Fibroblast of skin of left quadriceps (primary cell): Measurements from ENCODE around the gene COX7C.

Source experiments
- DNase-seq, 2 experiments: peaks; one replicate each; pipeline ENCODE4 v3.0.0-alpha.2; 2013; ENCODE audit warnings: low read depth in 2 of 2

The COX7C gene

GRCh38 chr5:86664173-86664572, 46.4 kb downstream of the COX7C start:
- no peak for DNase-seq

- DNase-seq: no peak
Measured at GRCh38 chr5:86665984-86666760, 48.4 kb downstream of the COX7C start.

DNA sequence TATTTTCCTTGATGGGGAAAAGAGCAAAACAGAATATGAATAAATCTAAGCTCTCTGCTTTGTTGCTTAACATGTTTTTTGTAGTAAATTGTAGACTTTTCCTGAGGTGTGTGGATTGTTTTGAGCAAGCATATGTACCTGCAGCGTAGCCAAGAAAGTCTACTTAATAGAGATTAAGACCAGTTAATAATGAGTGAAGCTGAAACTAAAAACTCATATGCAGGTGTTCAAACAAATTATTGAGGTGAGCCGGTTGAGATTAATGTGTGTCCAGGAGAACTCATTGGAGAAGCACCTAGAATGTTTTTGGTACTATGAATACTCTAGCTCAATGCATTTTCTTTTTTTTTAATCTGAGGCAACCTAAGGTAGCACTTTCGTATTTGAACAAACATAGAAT, 49.2 kb downstream of the COX7C start:
- DNase-seq: no peak
